ENCODE results near the gene NPIPA2. TPM values are rescaled to one million over a fixed set of nuclear protein-coding genes. Genes with fewer than 3 reads are reported as not detected.
"Not testable (repeated sequence)": the region's sequence is repeated elsewhere in the genome, so short reads cannot be mapped to it uniquely, and the experiment has no call there.

NPIPA2 gene
- total RNA-seq = 0.32 and 0.43 TPM in 2 replicates

GRCh38 chr16:14742273-14743128 lies at the start of gene NPIPA2:
Gene NPIPA2, plus strand, starts transcription at chr16:14742533. Its CDS starts 5,533 bp downstream, at chr16:14748066.
- DNase-seq (ENCODE audit: low read depth) = not testable (repeated sequence)

GRCh38 chr16:14694129-14694528 lies 48.2 kb upstream of the NPIPA2 start, which contains the start of gene PLA2G10:
Gene PLA2G10, minus strand, starts transcription at chr16:14694308. Its CDS starts 79 bp downstream, at chr16:14694229.
- H3K4me3 ChIP-seq (ENCODE audit: low read depth, low read length); DNase-seq (ENCODE audit: low read depth): not testable (repeated sequence)

More at GRCh38 chr16:14742273-14743128, at the start of gene NPIPA2:
- not testable (repeated sequence) for H3K4me3 ChIP-seq (ENCODE audit: low read depth, low read length)

- not testable (repeated sequence) for H3K4me3 ChIP-seq (ENCODE audit: low read depth, low read length); DNase-seq (ENCODE audit: low read depth)
These were observed 40.5 kb upstream of the NPIPA2 start for GRCh38 chr16:14701859-14702258.

- not testable (repeated sequence) for DNase-seq (ENCODE audit: low read depth); H3K4me3 ChIP-seq (ENCODE audit: low read depth, low read length)
These were observed 39.7 kb upstream of the NPIPA2 start for GRCh38 chr16:14702672-14703071.

- not testable (repeated sequence) for H3K4me3 ChIP-seq (ENCODE audit: low read depth, low read length); DNase-seq (ENCODE audit: low read depth)
These were observed 38.9 kb upstream of the NPIPA2 start, which contains the start of gene NPIPA3 for GRCh38 chr16:14703156-14704011. Gene NPIPA3, plus strand, starts transcription at chr16:14703411. Its CDS starts 5,533 bp downstream, at chr16:14708944.

- not testable (repeated sequence) for DNase-seq (ENCODE audit: low read depth); H3K4me3 ChIP-seq (ENCODE audit: low read depth, low read length)
These were observed 9.1 kb upstream of the NPIPA2 start for GRCh38 chr16:14733233-14733632.

- not testable (repeated sequence) for H3K4me3 ChIP-seq (ENCODE audit: low read depth, low read length); DNase-seq (ENCODE audit: low read depth)
These were observed 1.4 kb upstream of the NPIPA2 start for GRCh38 chr16:14740832-14741385.

GRCh38 chr16:14741794-14742193 lies 539 bp upstream of the NPIPA2 start:
- not testable (repeated sequence) for DNase-seq (ENCODE audit: low read depth); H3K4me3 ChIP-seq (ENCODE audit: low read depth, low read length)

GRCh38 chr16:14773654-14774053 lies 31.3 kb downstream of the NPIPA2 start:
- not testable (repeated sequence) for DNase-seq (ENCODE audit: low read depth); H3K4me3 ChIP-seq (ENCODE audit: low read depth, low read length)

GRCh38 chr16:14775624-14776023 lies 33.3 kb downstream of the NPIPA2 start:
- H3K4me3 ChIP-seq (ENCODE audit: low read depth, low read length); DNase-seq (ENCODE audit: low read depth): not testable (repeated sequence)

- DNase-seq (ENCODE audit: low read depth); H3K4me3 ChIP-seq (ENCODE audit: low read depth, low read length): not testable (repeated sequence)
These were observed 34.4 kb downstream of the NPIPA2 start for GRCh38 chr16:14776763-14777162.

GRCh38 chr16:14779368-14779877 lies 37.1 kb downstream of the NPIPA2 start:
- not testable (repeated sequence) for H3K4me3 ChIP-seq (ENCODE audit: low read depth, low read length); DNase-seq (ENCODE audit: low read depth)

- not testable (repeated sequence) for H3K4me3 ChIP-seq (ENCODE audit: low read depth, low read length); DNase-seq (ENCODE audit: low read depth)
These were observed 43.8 kb downstream of the NPIPA2 start for GRCh38 chr16:14786180-14786579.

- not testable (repeated sequence) for H3K4me3 ChIP-seq (ENCODE audit: low read depth, low read length)
These were observed 47.2 kb downstream of the NPIPA2 start for GRCh38 chr16:14789577-14789976.

GRCh38 chr16:14790320-14790956 lies 48.1 kb downstream of the NPIPA2 start:
- not testable (repeated sequence) for DNase-seq (ENCODE audit: low read depth); H3K4me3 ChIP-seq (ENCODE audit: low read depth, low read length)

More at GRCh38 chr16:14789577-14789976, 47.2 kb downstream of the NPIPA2 start:
- DNase-seq (ENCODE audit: low read depth) = not testable (repeated sequence)

GRCh38 chr16:14792914-14793313 lies 50.6 kb downstream of the NPIPA2 start:
- H3K4me3 ChIP-seq (ENCODE audit: low read depth, low read length); DNase-seq (ENCODE audit: low read depth): not testable (repeated sequence)

GRCh38 chr16:14797558-14797957 lies 55.2 kb downstream of the NPIPA2 start:
- not testable (repeated sequence) for DNase-seq (ENCODE audit: low read depth); H3K4me3 ChIP-seq (ENCODE audit: low read depth, low read length)

GRCh38 chr16:14803577-14803976 lies 61.2 kb downstream of the NPIPA2 start:
- not testable (repeated sequence) for H3K4me3 ChIP-seq (ENCODE audit: low read depth, low read length); DNase-seq (ENCODE audit: low read depth)

Measured in fibroblast of villous mesenchyme (primary cell).